ENCODE data around the gene DMRT3.

Gene DMRT3

GRCh38 chr9:976258-976942, at the start of gene DMRT3:
Gene DMRT3 (plus strand): TSS chr9:976655. CDS start chr9:977002, 347 bp downstream.
- DNase-seq (ENCODE audit: low read depth, low spot score) = no peak

- DNase-seq (ENCODE audit: low read depth, low spot score) = no peak
Measured at GRCh38 chr9:926976-927375, 49.5 kb upstream of the DMRT3 start.

DNA sequence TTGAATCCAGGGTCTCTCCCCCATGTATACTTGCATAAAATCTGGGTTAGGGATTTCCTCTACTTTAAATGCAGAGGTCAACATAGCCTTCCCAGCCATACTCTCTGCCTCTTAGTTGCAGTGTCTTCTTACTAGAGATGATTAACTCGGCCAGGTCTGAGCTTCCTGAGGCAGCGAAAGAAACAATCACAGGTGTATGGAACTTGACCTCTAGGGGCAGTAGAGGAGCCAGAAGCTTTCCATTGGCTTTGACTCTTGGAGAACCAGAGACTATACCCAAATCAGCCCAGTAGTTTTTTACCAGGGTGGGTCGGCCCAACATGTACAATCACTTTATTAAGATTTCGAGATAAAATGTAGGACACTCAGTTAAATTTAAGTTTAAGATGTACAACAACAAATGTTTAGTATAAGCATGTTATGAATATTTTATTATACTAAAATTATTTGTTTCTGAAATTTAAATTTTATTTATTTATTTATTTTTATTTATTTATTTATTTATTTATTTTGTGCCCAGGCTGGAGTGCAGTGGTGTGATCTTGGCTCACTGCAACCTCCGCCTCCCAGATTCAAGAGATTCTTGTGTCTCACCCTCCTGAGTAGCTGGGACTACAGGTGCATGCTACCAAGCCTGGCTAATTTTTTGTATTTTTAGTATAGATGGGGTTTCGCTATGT, 48.0 kb upstream of the DMRT3 start:
- no peak for DNase-seq (ENCODE audit: low read depth, low spot score)

DNA sequence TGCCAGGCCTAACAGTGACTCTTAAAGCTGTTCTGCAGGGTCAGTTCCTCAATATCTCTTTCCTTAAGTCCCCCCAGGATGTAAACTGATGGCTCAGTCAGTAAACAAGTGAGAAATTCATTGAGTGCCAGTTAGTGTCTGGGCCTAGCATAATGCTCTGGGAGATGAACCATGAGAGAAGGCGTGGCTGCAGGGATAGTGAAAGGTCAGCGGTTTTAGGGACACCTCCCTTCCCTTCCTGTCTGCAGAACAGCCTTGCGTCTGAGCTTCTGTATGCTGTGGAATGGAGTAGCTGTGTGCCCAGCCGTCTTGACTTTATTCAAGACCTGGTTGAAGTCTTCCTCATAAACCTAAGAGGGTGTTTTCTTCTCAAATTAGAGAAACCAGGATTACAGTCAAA, 46.7 kb upstream of the DMRT3 start:
- DNase-seq (ENCODE audit: low read depth, low spot score) = no peak

DNA sequence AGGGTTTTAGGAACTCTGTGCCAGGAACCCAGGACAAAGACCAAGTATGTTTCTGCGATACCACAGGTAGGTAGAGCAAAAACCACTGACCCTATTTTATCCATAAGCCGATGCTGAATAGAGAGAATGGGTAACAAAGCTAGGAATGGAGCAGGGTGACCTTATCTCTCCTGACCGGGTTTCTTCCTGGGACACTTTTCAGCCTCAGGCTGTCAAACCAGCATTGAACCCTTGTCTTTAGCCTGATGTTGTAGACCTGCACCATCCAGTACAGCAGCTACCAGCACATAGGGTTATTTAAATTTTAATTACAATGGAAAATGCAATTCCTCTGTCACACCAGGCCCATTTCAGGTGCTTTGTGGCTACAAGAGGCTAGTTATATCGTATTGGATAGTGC, 43.1 kb upstream of the DMRT3 start:
- DNase-seq (ENCODE audit: low read depth, low spot score) = no peak

- no peak for DNase-seq (ENCODE audit: low read depth, low spot score)
Measured at GRCh38 chr9:935348-935965, 41.0 kb upstream of the DMRT3 start.

DNA sequence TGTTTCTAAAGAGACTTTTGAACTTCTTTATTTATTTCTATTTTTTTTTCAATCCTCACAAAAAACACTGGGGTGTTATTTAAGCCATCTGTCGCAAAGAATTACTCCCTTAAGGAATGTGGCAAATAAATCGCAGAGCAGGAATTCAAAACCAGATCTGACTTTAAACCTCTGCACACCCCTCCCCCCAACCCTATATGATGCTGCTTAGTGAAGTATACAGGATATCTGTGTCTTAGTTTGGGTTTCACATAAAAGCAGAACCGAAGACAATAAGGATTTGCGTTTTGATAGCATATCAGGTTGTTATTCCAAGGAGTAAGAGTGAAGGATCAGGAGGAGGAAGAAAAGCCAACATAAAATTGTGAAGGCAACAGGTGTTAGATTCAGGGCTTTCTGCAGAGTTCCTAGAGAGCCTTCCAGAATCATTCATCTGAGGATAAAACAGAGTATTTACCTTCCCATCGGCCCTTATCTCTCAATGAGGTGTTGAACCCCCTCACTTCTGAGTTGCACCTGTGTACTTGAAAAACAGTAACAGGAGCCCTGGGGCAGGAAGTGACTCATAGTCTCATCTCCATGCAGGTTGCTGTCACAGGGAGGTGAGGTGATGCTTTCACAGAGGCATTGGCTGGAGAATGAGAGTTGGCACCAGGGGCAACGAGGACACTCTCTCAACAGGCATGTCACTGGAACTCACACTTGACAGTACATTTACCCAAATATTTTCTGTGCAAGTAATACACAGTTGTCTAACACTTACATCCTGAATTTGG, 33.5 kb upstream of the DMRT3 start:
- DNase-seq (ENCODE audit: low read depth, low spot score) = no peak

DNA sequence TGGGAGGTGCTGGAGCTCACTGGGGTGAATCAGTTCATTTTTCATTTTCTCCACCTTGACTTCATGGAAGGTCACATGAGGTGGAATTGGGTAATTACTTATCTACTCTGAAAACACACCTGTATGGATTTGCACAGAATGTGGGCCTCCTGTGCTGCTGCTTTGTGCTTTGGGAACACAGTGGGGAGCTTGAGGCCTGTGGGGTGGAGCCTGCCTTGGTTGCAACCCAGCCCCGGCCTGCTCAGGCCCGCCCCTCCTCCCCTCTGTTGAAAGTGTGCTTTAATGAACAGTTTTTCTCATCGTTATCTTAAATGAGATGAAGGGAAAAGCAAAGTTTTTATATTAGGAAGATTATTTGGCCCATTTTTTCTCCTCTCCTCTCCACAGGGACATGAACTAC, 28.5 kb upstream of the DMRT3 start:
- no peak for DNase-seq (ENCODE audit: low read depth, low spot score)

- DNase-seq (ENCODE audit: low read depth, low spot score) = no peak
Measured at GRCh38 chr9:948497-948896, 28.0 kb upstream of the DMRT3 start.

DNA sequence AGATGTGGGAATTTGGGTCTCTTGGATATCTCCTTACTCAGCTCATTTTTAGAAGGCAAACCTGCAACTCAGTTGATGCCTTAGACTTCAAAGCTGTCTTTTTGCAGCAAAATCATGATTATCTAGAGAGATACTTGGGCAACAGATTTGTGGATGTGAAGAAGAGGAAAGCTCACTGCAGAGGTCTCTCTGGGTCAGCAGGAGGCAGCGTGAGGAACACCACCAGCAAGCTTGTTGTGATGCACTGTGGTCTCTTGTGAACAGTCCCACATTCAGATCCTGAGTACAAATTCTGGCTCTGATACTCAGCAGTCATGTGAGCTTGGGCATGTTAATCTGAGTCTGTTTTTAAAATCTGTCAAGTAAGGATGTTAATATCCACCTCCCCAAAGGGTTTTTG, 26.3 kb upstream of the DMRT3 start:
- DNase-seq (ENCODE audit: low read depth, low spot score) = no peak

- no peak for DNase-seq (ENCODE audit: low read depth, low spot score)
Measured at GRCh38 chr9:952546-952945, 23.9 kb upstream of the DMRT3 start.

DNA sequence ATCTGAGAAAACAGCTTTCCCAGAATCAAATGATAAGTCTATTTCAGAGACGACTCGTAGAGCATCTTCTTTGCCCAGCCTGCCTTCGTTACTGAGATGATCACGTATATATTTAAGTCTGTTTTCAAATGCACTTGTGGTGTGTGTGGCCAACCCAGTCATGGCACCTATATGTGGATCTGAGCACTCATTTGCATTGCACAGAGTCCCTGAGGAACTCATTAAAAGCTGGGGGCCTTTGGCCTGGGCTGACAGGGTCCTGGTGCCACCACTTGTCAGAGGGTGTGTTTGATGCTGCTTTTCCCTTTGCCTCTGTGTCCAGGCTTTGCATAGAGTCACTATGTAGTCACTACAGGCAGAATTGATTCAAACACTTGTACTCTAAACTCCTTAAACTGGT, 17.4 kb upstream of the DMRT3 start:
- no peak for DNase-seq (ENCODE audit: low read depth, low spot score)

- no peak for DNase-seq (ENCODE audit: low read depth, low spot score)
Measured at GRCh38 chr9:959914-960313, 16.5 kb upstream of the DMRT3 start.

DNA sequence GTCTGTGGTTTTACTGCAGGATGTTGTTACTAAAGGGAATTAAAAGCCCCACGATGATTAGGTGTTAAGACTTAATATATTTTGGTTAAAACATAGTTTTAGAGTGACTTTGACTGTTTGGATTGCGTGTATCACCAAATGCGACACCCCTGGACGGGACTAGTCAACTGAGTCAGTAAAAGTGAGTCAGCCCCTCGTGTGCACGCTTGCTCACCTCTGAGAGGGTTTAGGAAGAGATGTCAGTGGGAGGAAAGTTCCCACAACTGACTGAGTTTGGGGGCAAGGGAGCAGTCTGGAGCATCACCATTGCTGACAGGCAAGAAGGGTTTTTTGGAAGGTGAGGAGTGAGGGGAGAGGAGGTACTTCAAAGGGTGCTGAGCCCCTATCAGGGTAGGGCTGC, 14.4 kb upstream of the DMRT3 start:
- no peak for DNase-seq (ENCODE audit: low read depth, low spot score)

GRCh38 chr9:965497-965896, 11.0 kb upstream of the DMRT3 start:
- no peak for DNase-seq (ENCODE audit: low read depth, low spot score)

DNA sequence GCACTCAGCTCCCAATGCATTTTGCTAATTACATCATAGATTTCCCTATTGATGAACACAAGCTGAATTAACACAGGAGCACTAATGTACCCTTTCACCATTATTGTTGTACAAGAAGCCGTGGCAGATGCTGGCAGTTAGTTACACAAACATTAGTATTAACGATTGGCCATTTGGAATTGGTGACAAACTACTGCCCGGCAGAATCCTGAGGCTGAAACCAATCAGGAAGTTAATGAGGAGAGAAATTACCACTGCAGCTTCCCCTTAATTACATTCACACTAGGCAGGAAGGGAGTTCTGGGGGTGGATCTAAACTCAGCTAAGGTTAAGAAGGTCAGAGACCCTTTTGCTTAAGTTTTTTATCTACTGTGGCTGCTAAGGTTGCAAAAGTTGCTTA, 9.6 kb upstream of the DMRT3 start:
- DNase-seq (ENCODE audit: low read depth, low spot score) = no peak

- DNase-seq (ENCODE audit: low read depth, low spot score) = no peak
Measured at GRCh38 chr9:967436-967835, 9.0 kb upstream of the DMRT3 start.

- no peak for DNase-seq (ENCODE audit: low read depth, low spot score)
Measured at GRCh38 chr9:967903-968641, 8.4 kb upstream of the DMRT3 start.

DNA sequence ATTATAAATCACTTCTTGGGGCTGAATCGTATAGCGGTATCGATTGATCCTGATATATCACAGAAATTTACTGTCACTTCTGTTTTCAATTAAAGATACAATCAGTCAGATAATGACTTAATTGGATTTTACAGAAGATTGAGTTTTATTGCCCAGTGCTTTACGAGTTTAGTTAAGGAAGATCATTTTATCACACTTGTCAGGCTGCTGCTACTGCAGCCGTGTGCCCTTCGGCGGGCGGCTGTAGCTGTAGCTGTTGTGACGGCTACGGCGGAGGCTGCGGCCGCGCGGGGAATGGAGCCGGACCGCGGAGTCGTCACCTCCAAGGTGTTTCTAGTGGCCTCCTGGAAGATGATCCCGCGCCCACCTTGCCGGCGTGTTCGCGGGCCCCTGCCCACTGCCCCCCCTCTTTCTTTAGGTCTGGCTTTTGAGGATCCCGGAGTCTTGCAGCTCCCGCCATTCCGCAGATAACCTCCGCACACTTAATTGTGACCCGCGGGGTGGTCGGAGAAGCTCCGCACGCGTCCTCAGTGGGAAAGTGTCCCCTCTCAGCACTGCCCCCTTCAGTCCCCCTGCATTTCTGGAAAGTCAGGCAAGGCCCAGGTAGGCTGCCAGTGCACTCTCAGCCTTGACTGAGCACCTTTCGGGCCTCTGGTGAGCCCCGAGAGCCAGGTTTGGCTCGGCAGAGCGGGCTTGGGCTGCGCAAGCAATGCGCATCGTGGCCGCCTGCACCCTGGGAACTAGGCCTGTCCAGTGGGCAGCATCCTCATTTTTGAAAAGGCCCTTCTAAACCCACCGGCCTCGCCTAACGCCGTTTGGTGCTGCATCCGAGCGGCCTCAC, 6.9 kb upstream of the DMRT3 start:
- no peak for DNase-seq (ENCODE audit: low read depth, low spot score)

GRCh38 chr9:970151-970996, 6.1 kb upstream of the DMRT3 start:
- DNase-seq (ENCODE audit: low read depth, low spot score) = no peak
